Hypothalamus (tissue), 51 donors: Measurements from ENCODE around the gene PEPD.
"Not testable (repeated sequence)": the region's sequence is repeated elsewhere in the genome, so short reads cannot be mapped to it uniquely, and the experiment has no call there.

ENCODE experiments used
- DNase-seq, 51 donors: peaks; one replicate each; lab custom pipeline; 2025; lab: John Stamatoyannopoulos, UW

Gene PEPD

GRCh38 chr19:33499671-33500506, 21.7 kb downstream of the PEPD start:
- no peak for DNase-seq

- no peak for DNase-seq
These were observed 22.3 kb downstream of the PEPD start for GRCh38 chr19:33499248-33499647.

GRCh38 chr19:33498391-33499000, 23.1 kb downstream of the PEPD start:
- no peak for DNase-seq

GRCh38 chr19:33497778-33498175, 23.8 kb downstream of the PEPD start:
- no peak for DNase-seq

GRCh38 chr19:33497131-33497777, 24.3 kb downstream of the PEPD start:
- DNase-seq, result no peak

- DNase-seq, result no peak
These were observed 25.3 kb downstream of the PEPD start for GRCh38 chr19:33496038-33496895.

- DNase-seq, result no peak
These were observed 28.0 kb downstream of the PEPD start for GRCh38 chr19:33493401-33494275.

- no peak for DNase-seq
These were observed 28.6 kb downstream of the PEPD start for GRCh38 chr19:33492951-33493350.

GRCh38 chr19:33492090-33492489, 29.5 kb downstream of the PEPD start:
- DNase-seq, result no peak

GRCh38 chr19:33490596-33490995, 31.0 kb downstream of the PEPD start:
- not testable (repeated sequence) for DNase-seq

- no peak for DNase-seq
These were observed 31.5 kb downstream of the PEPD start for GRCh38 chr19:33490041-33490451.

- DNase-seq, result no peak
These were observed 32.8 kb downstream of the PEPD start for GRCh38 chr19:33488826-33489225.

GRCh38 chr19:33487901-33488800, 33.4 kb downstream of the PEPD start:
- DNase-seq, result no peak

GRCh38 chr19:33486936-33487811, 34.4 kb downstream of the PEPD start:
- peak in 1 of 51 donors; percentile 26 for DNase-seq

GRCh38 chr19:33486407-33486806, 35.2 kb downstream of the PEPD start:
- DNase-seq, result no peak

- DNase-seq, result no peak
These were observed 37.3 kb downstream of the PEPD start for GRCh38 chr19:33484226-33484774.

- DNase-seq, result no peak
These were observed 39.1 kb downstream of the PEPD start for GRCh38 chr19:33482476-33482875.
